ENCODE measurements around the gene FBXO34. TPM values are rescaled to one million over a fixed set of nuclear protein-coding genes. Genes with fewer than 3 reads are reported as not detected.

FBXO34 gene
- total RNA-seq, 4 donors from 2014 or later = 18.8 to 32.5 (median 21.8) TPM

DNA sequence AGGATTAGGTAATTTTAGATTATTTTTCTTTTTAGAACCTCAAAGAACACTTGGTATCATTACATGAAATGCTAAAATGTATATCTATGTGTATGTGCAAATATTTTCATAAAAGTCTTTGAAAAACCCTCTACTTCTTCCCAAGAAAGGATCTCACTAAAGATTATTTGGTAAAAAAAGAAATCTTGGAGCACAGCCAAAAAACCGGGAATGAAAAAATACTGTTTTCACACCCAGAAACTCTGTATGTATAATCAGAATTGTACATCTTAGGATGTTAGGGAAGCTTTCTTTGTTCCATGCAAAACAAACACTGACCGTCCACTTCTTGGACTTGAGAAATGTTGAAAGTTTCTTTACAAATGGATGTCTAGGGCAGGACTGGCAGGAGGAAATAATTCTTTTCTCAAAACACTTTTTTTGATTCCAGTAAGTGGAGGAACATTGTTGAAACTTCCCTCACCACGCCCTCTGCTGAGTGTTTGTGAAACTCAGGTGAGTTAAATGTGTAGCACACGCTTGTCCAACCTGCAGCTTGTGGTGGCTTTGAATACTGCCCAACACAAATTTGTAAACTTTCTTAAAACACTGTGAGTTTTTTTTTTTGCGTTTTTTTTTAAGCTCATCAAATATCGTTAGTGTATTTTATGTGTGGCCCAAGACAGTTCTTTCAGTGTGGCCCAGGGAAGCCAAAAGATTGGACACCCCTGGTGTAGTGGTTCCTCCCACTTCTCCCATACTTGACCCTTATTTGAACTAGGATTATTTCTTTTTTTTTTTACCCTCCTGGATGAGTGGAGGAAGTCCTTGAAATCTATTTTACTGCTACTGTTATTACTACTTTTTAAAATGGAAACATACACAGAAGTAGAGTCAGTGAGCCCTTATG lies 26.6 kb downstream of the FBXO34 start:
- ATAC-seq = no peak
- peaks cover 0 to 9% of the 10 kb centered on the region in 2 donors for H3K36me3 ChIP-seq
- no peak overlapping the region for H3K4me3 ChIP-seq
- TF ChIP-seq EP300 (IDR thresholded peaks at IDR 0.05) = no peak
- TF ChIP-seq POLR2AphosphoS5 (IDR thresholded peaks at IDR 0.05) = no peak
- peak in 1 of 4 experiments; percentile 11 for TF ChIP-seq CTCF (IDR thresholded peaks at IDR 0.05)
- TF ChIP-seq POLR2A (IDR thresholded peaks at IDR 0.05) = no peak
- H3K27me3 ChIP-seq = no peaks in the 10 kb centered on the region
- H3K4me1 ChIP-seq = peaks cover 0 to 33% (median 4%) of the 10 kb centered on the region in 3 donors
- H3K27ac ChIP-seq = no peak overlapping the region
- H3K9me3 ChIP-seq = no peaks in the 10 kb centered on the region
- WGBS, 2 donors (ENCODE audit: low coverage in 1 of 2) = 65 to 66% methylated on average over 6 of the region's 6 CpGs

GRCh38 chr14:55298500-55298822 lies 27.2 kb downstream of the FBXO34 start:
- no peak for ATAC-seq

DNA sequence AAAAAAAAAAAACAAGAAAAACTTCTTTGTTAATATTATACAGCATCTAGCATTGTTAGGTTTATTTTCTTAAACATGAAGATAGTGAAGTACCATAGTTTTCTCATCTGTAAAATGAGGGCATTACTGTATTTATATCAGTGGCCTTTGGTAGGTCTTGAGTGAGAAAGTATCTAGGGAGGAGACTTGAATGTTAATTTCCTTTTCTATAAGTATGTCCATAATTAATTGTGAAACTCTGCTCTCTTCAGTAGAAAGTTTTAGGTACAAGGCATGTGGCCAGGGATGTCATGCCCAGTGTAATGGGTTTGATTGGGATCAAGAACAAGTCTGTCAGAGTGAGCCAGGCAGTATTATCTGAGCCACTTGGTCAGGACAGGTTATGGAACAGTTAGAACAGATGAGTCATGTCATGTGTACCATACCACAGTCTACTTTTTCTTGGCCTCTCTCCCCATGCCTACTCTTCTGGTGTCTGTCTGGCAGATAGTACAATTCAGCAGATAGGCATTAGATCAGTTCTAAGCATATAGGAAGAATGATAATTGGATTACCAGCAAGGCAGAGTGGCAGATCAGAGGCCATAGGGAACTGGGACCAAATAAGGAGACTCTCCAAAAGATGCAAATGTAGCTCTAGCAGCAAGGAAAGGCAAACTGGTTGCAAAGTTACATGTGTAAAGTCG lies 30.4 kb downstream of the FBXO34 start:
- Histone ChIP-seq H3K27ac (no peak overlapping the region), H3K4me3 (no peak overlapping the region), H3K36me3 (peaks cover 0 to 9% of the 10 kb centered on the region in 2 donors), H3K9me3 (no peaks in the 10 kb centered on the region), H3K4me1 (peaks cover 0 to 58% (median 4%) of the 10 kb centered on the region in 3 donors), H3K27me3 (no peaks in the 10 kb centered on the region)
- TF ChIP-seq CTCF (IDR thresholded peaks at IDR 0.05) = no peak
- no peak for TF ChIP-seq POLR2A (IDR thresholded peaks at IDR 0.05)
- no peak for TF ChIP-seq POLR2AphosphoS5 (IDR thresholded peaks at IDR 0.05)
- TF ChIP-seq EP300 (IDR thresholded peaks at IDR 0.05) = no peak
- peak; percentile 39 for ATAC-seq
- 86% methylated on average over 1 of the region's 1 CpG; no CpG with 5 or more reads in 1 of the 2 donors for WGBS, 2 donors (ENCODE audit: low coverage in 1 of 2)

More at GRCh38 chr14:55298500-55298822, 27.2 kb downstream of the FBXO34 start:
- Histone ChIP-seq H3K27me3 (no peaks in the 10 kb centered on the region), H3K4me3 (no peak overlapping the region), H3K4me1 (peaks cover 0 to 39% (median 4%) of the 10 kb centered on the region in 3 donors), H3K9me3 (no peaks in the 10 kb centered on the region), H3K36me3 (peaks cover 0 to 9% of the 10 kb centered on the region in 2 donors), H3K27ac (no peak overlapping the region)
- TF ChIP-seq EP300 (IDR thresholded peaks at IDR 0.05) = no peak
- TF ChIP-seq POLR2AphosphoS5 (IDR thresholded peaks at IDR 0.05) = no peak
- TF ChIP-seq CTCF (IDR thresholded peaks at IDR 0.05) = no peak
- no peak for TF ChIP-seq POLR2A (IDR thresholded peaks at IDR 0.05)
- 92 to 97% methylated on average over 19 of the region's 22 CpGs for WGBS, 2 donors (ENCODE audit: low coverage in 1 of 2)

GRCh38 chr14:55302367-55303124 lies 31.3 kb downstream of the FBXO34 start:
- peaks cover 0 to 9% of the 10 kb centered on the region in 2 donors for H3K36me3 ChIP-seq
- no peak for ATAC-seq
- H3K27me3 ChIP-seq = no peaks in the 10 kb centered on the region
- no peaks in the 10 kb centered on the region for H3K9me3 ChIP-seq
- H3K4me1 ChIP-seq = peaks cover 0 to 62% (median 4%) of the 10 kb centered on the region in 3 donors
- WGBS, 2 donors (ENCODE audit: low coverage in 1 of 2) = 74 to 76% methylated on average over 4 of the region's 5 CpGs
- no peak overlapping the region for H3K4me3 ChIP-seq
- no peak overlapping the region for H3K27ac ChIP-seq
- TF ChIP-seq CTCF (IDR thresholded peaks at IDR 0.05) (no peak), POLR2AphosphoS5 (IDR thresholded peaks at IDR 0.05) (no peak), POLR2A (IDR thresholded peaks at IDR 0.05) (no peak), EP300 (IDR thresholded peaks at IDR 0.05) (no peak)
